Mammary epithelial cell (primary cell): Measurements from ENCODE around the gene PFKP.

Source experiments
- EZH2 ChIP-seq: IDR thresholded peaks from 2 replicates; pipeline ENCODE4 v1.6.1; 2012; ENCODE audit warnings: low read length, inconsistent platforms, borderline replicate concordance
- TF ChIP-seq, protein P1 (sequence below), 2 donors: IDR thresholded peaks in 1 of 2; conservative IDR thresholded peaks in 1 of 2; 2 replicates each; pipeline ENCODE4 v1.5.1; 2011 to 2012; ENCODE audit warnings: inconsistent platforms in 2 of 2, low read length in 2 of 2, mild to moderate bottlenecking in 2 of 2, control low read depth in 1 of 2, low read depth in 1 of 2; ENCODE audit not compliant: insufficient read depth in 1 of 2; ENCODE audit errors: extremely low read depth in 1 of 2

DNA sequence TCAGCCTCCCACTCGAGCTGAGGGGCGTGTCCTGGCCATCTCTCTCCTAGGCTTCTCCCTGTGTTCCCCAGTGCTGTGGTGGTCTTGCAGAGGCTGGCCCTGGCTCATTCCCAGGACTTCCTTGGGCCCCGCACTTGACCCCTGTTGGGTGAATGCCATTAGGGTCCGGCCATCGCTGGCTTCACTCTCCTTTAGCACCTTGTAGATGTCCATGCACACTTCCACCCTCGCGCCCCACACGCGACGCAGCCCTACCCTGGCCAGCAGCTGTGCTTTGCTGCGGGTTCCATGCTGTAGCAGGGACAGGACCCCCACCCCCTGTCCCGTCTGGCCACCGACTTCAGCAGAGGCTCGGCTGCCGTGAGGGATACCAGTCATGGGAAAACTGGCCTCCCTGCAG lies 58.9 kb downstream of the PFKP start:
- TF ChIP-seq, protein P1, sequence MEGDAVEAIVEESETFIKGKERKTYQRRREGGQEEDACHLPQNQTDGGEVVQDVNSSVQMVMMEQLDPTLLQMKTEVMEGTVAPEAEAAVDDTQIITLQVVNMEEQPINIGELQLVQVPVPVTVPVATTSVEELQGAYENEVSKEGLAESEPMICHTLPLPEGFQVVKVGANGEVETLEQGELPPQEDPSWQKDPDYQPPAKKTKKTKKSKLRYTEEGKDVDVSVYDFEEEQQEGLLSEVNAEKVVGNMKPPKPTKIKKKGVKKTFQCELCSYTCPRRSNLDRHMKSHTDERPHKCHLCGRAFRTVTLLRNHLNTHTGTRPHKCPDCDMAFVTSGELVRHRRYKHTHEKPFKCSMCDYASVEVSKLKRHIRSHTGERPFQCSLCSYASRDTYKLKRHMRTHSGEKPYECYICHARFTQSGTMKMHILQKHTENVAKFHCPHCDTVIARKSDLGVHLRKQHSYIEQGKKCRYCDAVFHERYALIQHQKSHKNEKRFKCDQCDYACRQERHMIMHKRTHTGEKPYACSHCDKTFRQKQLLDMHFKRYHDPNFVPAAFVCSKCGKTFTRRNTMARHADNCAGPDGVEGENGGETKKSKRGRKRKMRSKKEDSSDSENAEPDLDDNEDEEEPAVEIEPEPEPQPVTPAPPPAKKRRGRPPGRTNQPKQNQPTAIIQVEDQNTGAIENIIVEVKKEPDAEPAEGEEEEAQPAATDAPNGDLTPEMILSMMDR (conservative IDR thresholded peaks at IDR 0.05 in 1 of 2, IDR thresholded peaks at IDR 0.05 in 1 of 2; ENCODE audit: extremely low read depth in 1 of 2, insufficient read depth in 1 of 2, low read depth in 1 of 2, low read length in 2 of 2): no peak
- TF ChIP-seq EZH2: no peak
